GM18511 (cell line): ENCODE data around the gene IL10RA.

ENCODE experiments used
- ATAC-seq: cut with Tn5 transposase; IDR thresholded peaks from one replicate; pipeline ENCODE4 v1.9.1; 2021; ENCODE audit warnings: mild to moderate bottlenecking, moderate library complexity; ENCODE audit not compliant: unreplicated experiment

IL10RA gene

GRCh38 chr11:118042796-118043195 lies 56.6 kb downstream of the IL10RA start:
- ATAC-seq, result no peak

- no peak for ATAC-seq
Observed at GRCh38 chr11:118045191-118045590, 59.0 kb downstream of the IL10RA start.

- no peak for ATAC-seq
Observed at GRCh38 chr11:118046051-118046963, 60.1 kb downstream of the IL10RA start.

- no peak for ATAC-seq
Observed at GRCh38 chr11:118046964-118047700, 60.9 kb downstream of the IL10RA start.

GRCh38 chr11:118047749-118048148 lies 61.6 kb downstream of the IL10RA start:
- no peak for ATAC-seq

GRCh38 chr11:118048472-118049370 lies 62.5 kb downstream of the IL10RA start:
- no peak for ATAC-seq

- no peak for ATAC-seq
Observed at GRCh38 chr11:118049771-118050170, 63.6 kb downstream of the IL10RA start.

- no peak for ATAC-seq
Observed at GRCh38 chr11:118050208-118050891, 64.2 kb downstream of the IL10RA start.
